ENCODE measurements around the gene EPB41L5.

EPB41L5 gene

GRCh38 chr2:120224735-120225548, 212.1 kb downstream of the EPB41L5 start:
- DNase-seq (ENCODE audit: low read depth), result no peak

- DNase-seq (ENCODE audit: low read depth), result no peak
Measured at GRCh38 chr2:120225549-120226065, 212.7 kb downstream of the EPB41L5 start.

GRCh38 chr2:120226316-120226715, 213.4 kb downstream of the EPB41L5 start:
- DNase-seq (ENCODE audit: low read depth), result no peak

DNA sequence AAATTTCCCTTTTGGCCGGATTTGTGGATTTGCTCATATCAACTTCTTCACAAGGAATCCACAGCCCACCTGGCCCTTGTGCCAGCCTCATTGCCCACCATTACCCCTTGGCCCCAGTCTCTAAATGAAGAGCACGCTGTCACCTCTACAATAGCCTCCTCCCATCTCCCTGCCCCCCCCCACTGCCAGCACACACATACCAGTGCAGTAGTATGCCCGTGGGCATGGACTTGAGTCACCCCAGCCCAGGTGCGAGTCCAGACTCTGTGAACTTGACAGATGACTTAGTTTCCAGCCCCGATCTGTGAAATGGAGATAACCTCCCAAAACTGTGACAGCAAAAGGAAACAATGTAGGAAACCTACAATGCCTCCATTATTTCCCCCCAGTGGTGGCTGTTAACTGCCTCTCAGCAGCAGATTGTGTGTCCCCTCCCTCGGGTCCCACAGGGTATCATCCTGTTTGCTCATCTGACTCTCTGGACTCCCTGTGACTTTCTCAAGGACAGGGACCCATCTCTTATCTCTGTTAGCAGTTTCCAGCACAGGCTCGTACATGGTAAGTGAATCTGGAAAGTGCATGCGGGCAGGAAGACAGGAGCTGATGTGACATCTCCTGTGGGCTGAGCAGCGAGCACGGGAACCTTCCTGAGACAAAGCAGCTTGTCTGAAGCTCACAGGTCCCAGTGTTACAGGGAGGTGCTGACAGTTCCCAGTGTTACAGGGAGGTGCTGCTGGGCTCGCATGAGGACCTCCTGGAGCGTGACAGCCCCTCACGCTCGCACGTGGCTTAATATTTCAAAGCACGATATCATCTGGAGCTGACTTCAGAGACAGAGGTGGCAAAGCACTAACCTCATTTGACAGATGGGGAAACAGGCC, 214.5 kb downstream of the EPB41L5 start:
- DNase-seq (ENCODE audit: low read depth), result no peak

- DNase-seq (ENCODE audit: low read depth), result no peak
Measured at GRCh38 chr2:120228503-120228902, 215.6 kb downstream of the EPB41L5 start.

Data from iris pigment epithelial cell (primary cell).